ENCODE measurements around the gene SND1. TPM values are rescaled to one million over a fixed set of nuclear protein-coding genes. Genes with fewer than 3 reads are reported as not detected.
A peak's percentile ranks its signal among the peaks of the same experiment; 100 is the strongest.

SND1 gene
- total and polyA plus RNA-seq, 5 donors from 2014 or later, result 84.4 to 121 (median 86.9) TPM

GRCh38 chr7:127771707-127772106, 119.7 kb downstream of the SND1 start:
- H3K9me3 Mint-ChIP-seq, result no peaks in the 10 kb centered on the region
- peaks cover 2 to 35% (median 20%) of the 10 kb centered on the region in 4 donors for H3K4me1 Mint-ChIP-seq
- Histone ChIP-seq H3K4me1 (ENCODE audit: control insufficient read depth, insufficient read depth, low read length, poor library complexity, severe bottlenecking) (no peaks in the 10 kb centered on the region), H3K9me3 (ENCODE audit: control insufficient read depth in 2 of 2, low read length in 2 of 2) (no peaks in the 10 kb centered on the region), H3K27me3 (ENCODE audit: control insufficient read depth, insufficient read depth, low read length) (no peaks in the 10 kb centered on the region), H3K4me3 (ENCODE audit: low read depth, low read length) (no peak overlapping the region), H3K27ac (ENCODE audit: insufficient read depth, low read length, poor library complexity, severe bottlenecking) (no peak overlapping the region), H3K36me3 (ENCODE audit: control insufficient read depth, insufficient read depth, low read length) (no peaks in the 10 kb centered on the region)
- no peaks in the 10 kb centered on the region for H3K27me3 Mint-ChIP-seq
- no peak overlapping the region for H3K4me3 Mint-ChIP-seq
- DNase-seq (no peak), ATAC-seq (ENCODE audit: low read depth in 2 of 2) (no peak)
- H3K36me3 Mint-ChIP-seq, result peaks cover 11% of the 10 kb centered on the region
- no peak overlapping the region for H3K27ac Mint-ChIP-seq

GRCh38 chr7:127776776-127777386, 124.9 kb downstream of the SND1 start:
- peaks cover under 1 to 21% (median 15%) of the 10 kb centered on the region in 4 donors for H3K4me1 Mint-ChIP-seq
- no peak overlapping the region for H3K4me3 Mint-ChIP-seq
- Histone ChIP-seq H3K9me3 (ENCODE audit: control insufficient read depth in 2 of 2, low read length in 2 of 2) (no peaks in the 10 kb centered on the region), H3K36me3 (ENCODE audit: control insufficient read depth, insufficient read depth, low read length) (no peaks in the 10 kb centered on the region), H3K4me1 (ENCODE audit: control insufficient read depth, insufficient read depth, low read length, poor library complexity, severe bottlenecking) (no peaks in the 10 kb centered on the region), H3K27me3 (ENCODE audit: control insufficient read depth, insufficient read depth, low read length) (no peaks in the 10 kb centered on the region), H3K4me3 (ENCODE audit: low read depth, low read length) (no peak overlapping the region), H3K27ac (ENCODE audit: insufficient read depth, low read length, poor library complexity, severe bottlenecking) (no peak overlapping the region)
- H3K9me3 Mint-ChIP-seq, result no peaks in the 10 kb centered on the region
- H3K27ac Mint-ChIP-seq, result no peak overlapping the region
- no peaks in the 10 kb centered on the region for H3K27me3 Mint-ChIP-seq
- no peak for DNase-seq
- ATAC-seq (ENCODE audit: low read depth in 2 of 2), result no peak
- peaks cover 8% of the 10 kb centered on the region for H3K36me3 Mint-ChIP-seq

GRCh38 chr7:127780489-127780888, 128.5 kb downstream of the SND1 start:
- Histone ChIP-seq H3K4me3 (ENCODE audit: low read depth, low read length) (no peak overlapping the region), H3K4me1 (ENCODE audit: control insufficient read depth, insufficient read depth, low read length, poor library complexity, severe bottlenecking) (no peaks in the 10 kb centered on the region), H3K9me3 (ENCODE audit: control insufficient read depth in 2 of 2, low read length in 2 of 2) (no peaks in the 10 kb centered on the region), H3K36me3 (ENCODE audit: control insufficient read depth, insufficient read depth, low read length) (no peaks in the 10 kb centered on the region), H3K27ac (ENCODE audit: insufficient read depth, low read length, poor library complexity, severe bottlenecking) (no peak overlapping the region), H3K27me3 (ENCODE audit: control insufficient read depth, insufficient read depth, low read length) (no peaks in the 10 kb centered on the region)
- Mint-ChIP-seq H3K9me3 (no peaks in the 10 kb centered on the region), H3K27me3 (no peaks in the 10 kb centered on the region), H3K36me3 (peaks cover 12% of the 10 kb centered on the region), H3K4me3 (no peak overlapping the region), H3K4me1 (peaks cover 15 to 32% (median 25%) of the 10 kb centered on the region in 4 donors), H3K27ac (no peak overlapping the region)
- no peak for DNase-seq
- no peak for ATAC-seq (ENCODE audit: low read depth in 2 of 2)

GRCh38 chr7:127781081-127781480, 129.1 kb downstream of the SND1 start:
- Mint-ChIP-seq H3K36me3 (peaks cover 12% of the 10 kb centered on the region), H3K4me3 (no peak overlapping the region), H3K4me1 (peaks cover 15 to 32% (median 25%) of the 10 kb centered on the region in 4 donors), H3K27me3 (no peaks in the 10 kb centered on the region), H3K27ac (no peak overlapping the region), H3K9me3 (no peaks in the 10 kb centered on the region)
- H3K27ac ChIP-seq (ENCODE audit: insufficient read depth, low read length, poor library complexity, severe bottlenecking), result no peak overlapping the region
- no peaks in the 10 kb centered on the region for H3K4me1 ChIP-seq (ENCODE audit: control insufficient read depth, insufficient read depth, low read length, poor library complexity, severe bottlenecking)
- H3K4me3 ChIP-seq (ENCODE audit: low read depth, low read length), result no peak overlapping the region
- ATAC-seq (ENCODE audit: low read depth in 2 of 2), result no peak
- H3K36me3 ChIP-seq (ENCODE audit: control insufficient read depth, insufficient read depth, low read length), result no peaks in the 10 kb centered on the region
- DNase-seq, result no peak
- H3K27me3 ChIP-seq (ENCODE audit: control insufficient read depth, insufficient read depth, low read length), result no peaks in the 10 kb centered on the region
- H3K9me3 ChIP-seq (ENCODE audit: control insufficient read depth in 2 of 2, low read length in 2 of 2), result no peaks in the 10 kb centered on the region

- Mint-ChIP-seq H3K27me3 (no peaks in the 10 kb centered on the region), H3K27ac (peak overlapping the region in 1 of 3 donors; percentile 63), H3K4me3 (no peak overlapping the region), H3K4me1 (peaks cover 12 to 37% (median 29%) of the 10 kb centered on the region in 4 donors), H3K36me3 (peaks cover 12% of the 10 kb centered on the region), H3K9me3 (no peaks in the 10 kb centered on the region)
- Histone ChIP-seq H3K36me3 (ENCODE audit: control insufficient read depth, insufficient read depth, low read length) (no peaks in the 10 kb centered on the region), H3K9me3 (ENCODE audit: control insufficient read depth in 2 of 2, low read length in 2 of 2) (no peaks in the 10 kb centered on the region), H3K4me1 (ENCODE audit: control insufficient read depth, insufficient read depth, low read length, poor library complexity, severe bottlenecking) (no peaks in the 10 kb centered on the region), H3K27me3 (ENCODE audit: control insufficient read depth, insufficient read depth, low read length) (no peaks in the 10 kb centered on the region), H3K27ac (ENCODE audit: insufficient read depth, low read length, poor library complexity, severe bottlenecking) (no peak overlapping the region), H3K4me3 (ENCODE audit: low read depth, low read length) (no peak overlapping the region)
- DNase-seq (no peak), ATAC-seq (ENCODE audit: low read depth in 2 of 2) (no peak)
Observed at GRCh38 chr7:127782075-127782474, 130.1 kb downstream of the SND1 start.

GRCh38 chr7:127782654-127783559, 130.9 kb downstream of the SND1 start:
- no peaks in the 10 kb centered on the region for H3K27me3 Mint-ChIP-seq
- no peak for DNase-seq
- peak overlapping the region in 1 of 3 donors; percentile 63 for H3K27ac Mint-ChIP-seq
- no peak overlapping the region for H3K4me3 Mint-ChIP-seq
- H3K9me3 Mint-ChIP-seq, result no peaks in the 10 kb centered on the region
- H3K36me3 Mint-ChIP-seq, result peaks cover 12% of the 10 kb centered on the region
- ATAC-seq (ENCODE audit: low read depth in 2 of 2), result no peak
- peaks cover 5 to 42% (median 35%) of the 10 kb centered on the region in 4 donors for H3K4me1 Mint-ChIP-seq
- Histone ChIP-seq H3K27ac (ENCODE audit: insufficient read depth, low read length, poor library complexity, severe bottlenecking) (no peak overlapping the region), H3K4me1 (ENCODE audit: control insufficient read depth, insufficient read depth, low read length, poor library complexity, severe bottlenecking) (no peaks in the 10 kb centered on the region), H3K36me3 (ENCODE audit: control insufficient read depth, insufficient read depth, low read length) (no peaks in the 10 kb centered on the region), H3K9me3 (ENCODE audit: control insufficient read depth in 2 of 2, low read length in 2 of 2) (no peaks in the 10 kb centered on the region), H3K27me3 (ENCODE audit: control insufficient read depth, insufficient read depth, low read length) (no peaks in the 10 kb centered on the region), H3K4me3 (ENCODE audit: low read depth, low read length) (no peak overlapping the region)

- peaks cover 0 to 1% (median 0%) of the 10 kb centered on the region in 7 donors for H3K9me3 Mint-ChIP-seq
- H3K27ac Mint-ChIP-seq, result no peak overlapping the region
- Histone ChIP-seq H3K9me3 (ENCODE audit: control insufficient read depth in 2 of 2, low read length in 2 of 2) (no peaks in the 10 kb centered on the region), H3K27ac (ENCODE audit: insufficient read depth, low read length, poor library complexity, severe bottlenecking) (no peak overlapping the region), H3K27me3 (ENCODE audit: control insufficient read depth, insufficient read depth, low read length) (no peaks in the 10 kb centered on the region), H3K4me1 (ENCODE audit: control insufficient read depth, insufficient read depth, low read length, poor library complexity, severe bottlenecking) (no peaks in the 10 kb centered on the region), H3K4me3 (ENCODE audit: low read depth, low read length) (no peak overlapping the region), H3K36me3 (ENCODE audit: control insufficient read depth, insufficient read depth, low read length) (no peaks in the 10 kb centered on the region)
- no peak overlapping the region for H3K4me3 Mint-ChIP-seq
- ATAC-seq (ENCODE audit: low read depth in 2 of 2), result no peak
- peaks cover 10 to 42% (median 37%) of the 10 kb centered on the region in 4 donors for H3K4me1 Mint-ChIP-seq
- H3K27me3 Mint-ChIP-seq, result no peaks in the 10 kb centered on the region
- H3K36me3 Mint-ChIP-seq, result peaks cover 15% of the 10 kb centered on the region
- no peak for DNase-seq
Observed at GRCh38 chr7:127786184-127786583, 134.2 kb downstream of the SND1 start.
